ENCODE measurements around the gene LRCH4. TPM values are rescaled to one million over a fixed set of nuclear protein-coding genes. Genes with fewer than 3 reads are reported as not detected.

Gene LRCH4
- total and polyA plus RNA-seq, 2 of the 13 experiments (the other 11 are each of a cell fraction or from before 2014, with no cell fraction given): 7.0 to 9.3 TPM

DNA sequence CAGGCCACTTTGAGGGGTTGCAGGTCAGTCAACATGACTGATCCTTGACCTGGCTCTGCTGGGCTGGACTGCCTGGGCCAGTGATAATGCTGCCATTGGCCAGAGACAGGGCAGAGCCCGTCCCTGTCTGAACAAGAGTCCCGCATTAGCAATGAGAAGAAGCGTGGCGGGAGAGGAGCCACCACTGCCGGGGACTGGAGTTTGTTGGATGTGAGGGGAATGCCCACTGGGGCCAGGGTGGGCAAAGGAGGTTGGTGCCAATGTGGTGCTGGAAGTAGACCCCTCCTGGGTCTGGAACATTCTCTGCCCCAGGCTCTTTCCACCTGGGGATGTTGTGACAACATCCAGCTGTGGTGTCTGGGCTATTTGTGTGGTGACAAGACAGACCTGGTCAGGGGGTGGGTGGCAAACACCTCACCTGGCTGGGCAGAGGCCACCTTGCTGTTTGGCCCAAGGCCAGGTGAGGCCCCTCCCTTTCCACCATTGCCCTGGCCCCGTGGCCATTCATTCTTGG is 19.9 kb downstream of the LRCH4 start (continued):
- TF ChIP-seq, protein P1, sequence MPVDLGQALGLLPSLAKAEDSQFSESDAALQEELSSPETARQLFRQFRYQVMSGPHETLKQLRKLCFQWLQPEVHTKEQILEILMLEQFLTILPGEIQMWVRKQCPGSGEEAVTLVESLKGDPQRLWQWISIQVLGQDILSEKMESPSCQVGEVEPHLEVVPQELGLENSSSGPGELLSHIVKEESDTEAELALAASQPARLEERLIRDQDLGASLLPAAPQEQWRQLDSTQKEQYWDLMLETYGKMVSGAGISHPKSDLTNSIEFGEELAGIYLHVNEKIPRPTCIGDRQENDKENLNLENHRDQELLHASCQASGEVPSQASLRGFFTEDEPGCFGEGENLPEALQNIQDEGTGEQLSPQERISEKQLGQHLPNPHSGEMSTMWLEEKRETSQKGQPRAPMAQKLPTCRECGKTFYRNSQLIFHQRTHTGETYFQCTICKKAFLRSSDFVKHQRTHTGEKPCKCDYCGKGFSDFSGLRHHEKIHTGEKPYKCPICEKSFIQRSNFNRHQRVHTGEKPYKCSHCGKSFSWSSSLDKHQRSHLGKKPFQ (CRISPR knock-in tag; IDR thresholded peaks at IDR 0.05; ENCODE audit: insufficient replicate concordance): peak; percentile 7
- TF ChIP-seq ZNF652 (CRISPR knock-in tag; IDR thresholded peaks at IDR 0.05; ENCODE audit: borderline replicate concordance, low read depth) (no peak), ZNF382 (CRISPR knock-in tag; IDR thresholded peaks at IDR 0.05; ENCODE audit: borderline replicate concordance) (no peak), EHMT2 (IDR thresholded peaks at IDR 0.05; ENCODE audit: borderline replicate concordance, low read depth, low read length) (no peak), MIER2 (CRISPR knock-in tag; IDR thresholded peaks at IDR 0.05) (no peak), JUNB (CRISPR knock-in tag; IDR thresholded peaks at IDR 0.05; ENCODE audit: borderline replicate concordance) (no peak), HNF4A (CRISPR knock-in tag; IDR thresholded peaks at IDR 0.05) (0 out of 2 replicates have a peak, but pooled peaks have one; percentile 36), HNRNPL (IDR thresholded peaks at IDR 0.05; ENCODE audit: low read depth, low read length) (peak; percentile 82; the same call in 1 of the 2 replicates), ELF1 (CRISPR knock-in tag; IDR thresholded peaks at IDR 0.05) (no peak), MAZ (IDR thresholded peaks at IDR 0.05; ENCODE audit: borderline replicate concordance, low read depth, low read length) (no peak), MAZ (CRISPR knock-in tag; IDR thresholded peaks at IDR 0.05; ENCODE audit: low read depth) (no peak), ZFP36L2 (CRISPR knock-in tag; IDR thresholded peaks at IDR 0.05) (no peak), SSRP1 (CRISPR knock-in tag; IDR thresholded peaks at IDR 0.05) (no peak), GTF3A (CRISPR knock-in tag; conservative IDR thresholded peaks at IDR 0.05) (no peak), MATR3 (CRISPR knock-in tag; IDR thresholded peaks at IDR 0.05) (no peak), RARG (CRISPR knock-in tag; IDR thresholded peaks at IDR 0.05; ENCODE audit: low read depth) (no peak)
- TF ChIP-seq, protein P2, sequence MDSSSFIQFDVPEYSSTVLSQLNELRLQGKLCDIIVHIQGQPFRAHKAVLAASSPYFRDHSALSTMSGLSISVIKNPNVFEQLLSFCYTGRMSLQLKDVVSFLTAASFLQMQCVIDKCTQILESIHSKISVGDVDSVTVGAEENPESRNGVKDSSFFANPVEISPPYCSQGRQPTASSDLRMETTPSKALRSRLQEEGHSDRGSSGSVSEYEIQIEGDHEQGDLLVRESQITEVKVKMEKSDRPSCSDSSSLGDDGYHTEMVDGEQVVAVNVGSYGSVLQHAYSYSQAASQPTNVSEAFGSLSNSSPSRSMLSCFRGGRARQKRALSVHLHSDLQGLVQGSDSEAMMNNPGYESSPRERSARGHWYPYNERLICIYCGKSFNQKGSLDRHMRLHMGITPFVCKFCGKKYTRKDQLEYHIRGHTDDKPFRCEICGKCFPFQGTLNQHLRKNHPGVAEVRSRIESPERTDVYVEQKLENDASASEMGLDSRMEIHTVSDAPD (CRISPR knock-in tag; IDR thresholded peaks at IDR 0.05): no peak
- TF ChIP-seq, protein P3, sequence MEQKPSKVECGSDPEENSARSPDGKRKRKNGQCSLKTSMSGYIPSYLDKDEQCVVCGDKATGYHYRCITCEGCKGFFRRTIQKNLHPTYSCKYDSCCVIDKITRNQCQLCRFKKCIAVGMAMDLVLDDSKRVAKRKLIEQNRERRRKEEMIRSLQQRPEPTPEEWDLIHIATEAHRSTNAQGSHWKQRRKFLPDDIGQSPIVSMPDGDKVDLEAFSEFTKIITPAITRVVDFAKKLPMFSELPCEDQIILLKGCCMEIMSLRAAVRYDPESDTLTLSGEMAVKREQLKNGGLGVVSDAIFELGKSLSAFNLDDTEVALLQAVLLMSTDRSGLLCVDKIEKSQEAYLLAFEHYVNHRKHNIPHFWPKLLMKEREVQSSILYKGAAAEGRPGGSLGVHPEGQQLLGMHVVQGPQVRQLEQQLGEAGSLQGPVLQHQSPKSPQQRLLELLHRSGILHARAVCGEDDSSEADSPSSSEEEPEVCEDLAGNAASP (CRISPR knock-in tag; IDR thresholded peaks at IDR 0.05; ENCODE audit: borderline replicate concordance): no peak
- TF ChIP-seq, protein P4, sequence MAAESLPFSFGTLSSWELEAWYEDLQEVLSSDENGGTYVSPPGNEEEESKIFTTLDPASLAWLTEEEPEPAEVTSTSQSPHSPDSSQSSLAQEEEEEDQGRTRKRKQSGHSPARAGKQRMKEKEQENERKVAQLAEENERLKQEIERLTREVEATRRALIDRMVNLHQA (CRISPR knock-in tag; IDR thresholded peaks at IDR 0.05): no peak
- TF ChIP-seq, protein P5, sequence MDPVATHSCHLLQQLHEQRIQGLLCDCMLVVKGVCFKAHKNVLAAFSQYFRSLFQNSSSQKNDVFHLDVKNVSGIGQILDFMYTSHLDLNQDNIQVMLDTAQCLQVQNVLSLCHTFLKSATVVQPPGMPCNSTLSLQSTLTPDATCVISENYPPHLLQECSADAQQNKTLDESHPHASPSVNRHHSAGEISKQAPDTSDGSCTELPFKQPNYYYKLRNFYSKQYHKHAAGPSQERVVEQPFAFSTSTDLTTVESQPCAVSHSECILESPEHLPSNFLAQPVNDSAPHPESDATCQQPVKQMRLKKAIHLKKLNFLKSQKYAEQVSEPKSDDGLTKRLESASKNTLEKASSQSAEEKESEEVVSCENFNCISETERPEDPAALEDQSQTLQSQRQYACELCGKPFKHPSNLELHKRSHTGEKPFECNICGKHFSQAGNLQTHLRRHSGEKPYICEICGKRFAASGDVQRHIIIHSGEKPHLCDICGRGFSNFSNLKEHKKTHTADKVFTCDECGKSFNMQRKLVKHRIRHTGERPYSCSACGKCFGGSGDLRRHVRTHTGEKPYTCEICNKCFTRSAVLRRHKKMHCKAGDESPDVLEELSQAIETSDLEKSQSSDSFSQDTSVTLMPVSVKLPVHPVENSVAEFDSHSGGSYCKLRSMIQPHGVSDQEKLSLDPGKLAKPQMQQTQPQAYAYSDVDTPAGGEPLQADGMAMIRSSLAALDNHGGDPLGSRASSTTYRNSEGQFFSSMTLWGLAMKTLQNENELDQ (CRISPR knock-in tag; IDR thresholded peaks at IDR 0.05; ENCODE audit: borderline replicate concordance): no peak
- TF ChIP-seq, protein P6, sequence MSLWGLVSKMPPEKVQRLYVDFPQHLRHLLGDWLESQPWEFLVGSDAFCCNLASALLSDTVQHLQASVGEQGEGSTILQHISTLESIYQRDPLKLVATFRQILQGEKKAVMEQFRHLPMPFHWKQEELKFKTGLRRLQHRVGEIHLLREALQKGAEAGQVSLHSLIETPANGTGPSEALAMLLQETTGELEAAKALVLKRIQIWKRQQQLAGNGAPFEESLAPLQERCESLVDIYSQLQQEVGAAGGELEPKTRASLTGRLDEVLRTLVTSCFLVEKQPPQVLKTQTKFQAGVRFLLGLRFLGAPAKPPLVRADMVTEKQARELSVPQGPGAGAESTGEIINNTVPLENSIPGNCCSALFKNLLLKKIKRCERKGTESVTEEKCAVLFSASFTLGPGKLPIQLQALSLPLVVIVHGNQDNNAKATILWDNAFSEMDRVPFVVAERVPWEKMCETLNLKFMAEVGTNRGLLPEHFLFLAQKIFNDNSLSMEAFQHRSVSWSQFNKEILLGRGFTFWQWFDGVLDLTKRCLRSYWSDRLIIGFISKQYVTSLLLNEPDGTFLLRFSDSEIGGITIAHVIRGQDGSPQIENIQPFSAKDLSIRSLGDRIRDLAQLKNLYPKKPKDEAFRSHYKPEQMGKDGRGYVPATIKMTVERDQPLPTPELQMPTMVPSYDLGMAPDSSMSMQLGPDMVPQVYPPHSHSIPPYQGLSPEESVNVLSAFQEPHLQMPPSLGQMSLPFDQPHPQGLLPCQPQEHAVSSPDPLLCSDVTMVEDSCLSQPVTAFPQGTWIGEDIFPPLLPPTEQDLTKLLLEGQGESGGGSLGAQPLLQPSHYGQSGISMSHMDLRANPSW (CRISPR knock-in tag; IDR thresholded peaks at IDR 0.05; ENCODE audit: borderline replicate concordance): no peak

All from HepG2 (cell line).